Measurements from ENCODE around the gene ITCH.

GRCh38 chr20:34538671-34539123 is 175.6 kb downstream of the ITCH start:
- TF ChIP-seq CTCF (IDR thresholded peaks at IDR 0.05) (peak in 1 of 3 donors; percentile 60), POLR2A (IDR thresholded peaks at IDR 0.05) (no peak)
